Smooth muscle cell (in vitro differentiated cells): ENCODE results near the gene H6PD. TPM values are rescaled to one million over a fixed set of nuclear protein-coding genes. Genes with fewer than 3 reads are reported as not detected.
A peak's percentile ranks its signal among the peaks of the same experiment; 100 is the strongest.

ENCODE experiments used
- DNase-seq: peaks from one replicate; lab custom pipeline; 2025; ENCODE audit not compliant: unreplicated experiment; lab: John Stamatoyannopoulos, UW
- H2AFZ ChIP-seq: fragments of 200-600 bp; sonication (generic); 2 replicates; pipeline ENCODE4 v1.6.0; 2016; ENCODE audit warnings: antibody characterized with exemption, low read depth, mild to moderate bottlenecking
- H3F3A ChIP-seq: fragments of 200-600 bp; sonication (generic); 2 replicates; pipeline ENCODE4 v1.6.0; 2017; ENCODE audit warnings: antibody characterized with exemption, low read depth
- H3K27ac ChIP-seq: fragments of 200-600 bp; sonication (generic); 2 replicates; pipeline ENCODE4 v1.5.1; 2016; ENCODE audit warnings: low read depth, mild to moderate bottlenecking
- H3K27me3 ChIP-seq: fragments of 200-600 bp; sonication (generic); 2 replicates; pipeline ENCODE4 v1.6.1; 2016; ENCODE audit warnings: low read depth, mild to moderate bottlenecking
- H3K36me3 ChIP-seq: fragments of 200-600 bp; sonication (generic); 2 replicates; pipeline ENCODE4 v1.5.1; 2016; ENCODE audit warnings: low read depth
- H3K4me1 ChIP-seq: fragments of 200-600 bp; sonication (generic); 2 replicates; pipeline ENCODE4 v1.5.1; 2016; ENCODE audit warnings: low read depth
- H3K4me2 ChIP-seq: fragments of 200-600 bp; sonication (generic); 2 replicates; pipeline ENCODE4 v1.6.0; 2016; ENCODE audit warnings: mild to moderate bottlenecking
- H3K4me3 ChIP-seq: fragments of 200-600 bp; sonication (generic); 2 replicates; pipeline ENCODE4 v1.5.1; 2016; ENCODE audit warnings: mild to moderate bottlenecking
- H3K79me2 ChIP-seq: fragments of 200-600 bp; sonication (generic); 2 replicates; pipeline ENCODE4 v1.6.0; 2016; ENCODE audit warnings: low read depth, mild to moderate bottlenecking
- H3K9ac ChIP-seq: fragments of 200-600 bp; sonication (generic); 2 replicates; pipeline ENCODE4 v1.6.0; 2016; ENCODE audit warnings: low read depth
- H3K9me3 ChIP-seq: fragments of 200-600 bp; sonication (generic); replicated peaks from 2 replicates; pipeline ENCODE4 v1.5.1; 2016; ENCODE audit warnings: low read depth
- H4K20me1 ChIP-seq: fragments of 200-600 bp; sonication (generic); 2 replicates; pipeline ENCODE4 v1.6.0; 2016; ENCODE audit warnings: low read depth
- CTCF ChIP-seq: fragments of 200-600 bp; sonication (generic); IDR thresholded peaks from 2 replicates; pipeline ENCODE4 v1.5.1; 2017; ENCODE audit warnings: borderline replicate concordance, mild to moderate bottlenecking, antibody characterized with exemption; ENCODE audit not compliant: insufficient read depth, poor library complexity, severe bottlenecking
- WGBS: methylation state at CpG from one replicate; pipeline ENCODE4 v1.1.7; 2016; ENCODE audit warnings: low lambda C conversion rate; 5-methylcytosine and 5-hydroxymethylcytosine counted together
- polyA plus RNA-seq: library from polyadenylated mRNA; unstranded; fragments of >200 nt; fragmentation: Nextera tagmentation; extraction: Ambion mirVana; gene quantifications from 2 replicates; pipeline ENCODE4 v1.2.1, GENCODE V29; 2016
- total RNA-seq: library from RNA; depleted of rRNA; stranded (reverse); fragments of >200 nt; gene quantifications from 2 replicates; pipeline ENCODE4 v1.2.3, GENCODE V29; 2014

H6PD gene
- total and polyA plus RNA-seq, 2 experiments from 2014 or later: 15.1 to 15.3 TPM

DNA sequence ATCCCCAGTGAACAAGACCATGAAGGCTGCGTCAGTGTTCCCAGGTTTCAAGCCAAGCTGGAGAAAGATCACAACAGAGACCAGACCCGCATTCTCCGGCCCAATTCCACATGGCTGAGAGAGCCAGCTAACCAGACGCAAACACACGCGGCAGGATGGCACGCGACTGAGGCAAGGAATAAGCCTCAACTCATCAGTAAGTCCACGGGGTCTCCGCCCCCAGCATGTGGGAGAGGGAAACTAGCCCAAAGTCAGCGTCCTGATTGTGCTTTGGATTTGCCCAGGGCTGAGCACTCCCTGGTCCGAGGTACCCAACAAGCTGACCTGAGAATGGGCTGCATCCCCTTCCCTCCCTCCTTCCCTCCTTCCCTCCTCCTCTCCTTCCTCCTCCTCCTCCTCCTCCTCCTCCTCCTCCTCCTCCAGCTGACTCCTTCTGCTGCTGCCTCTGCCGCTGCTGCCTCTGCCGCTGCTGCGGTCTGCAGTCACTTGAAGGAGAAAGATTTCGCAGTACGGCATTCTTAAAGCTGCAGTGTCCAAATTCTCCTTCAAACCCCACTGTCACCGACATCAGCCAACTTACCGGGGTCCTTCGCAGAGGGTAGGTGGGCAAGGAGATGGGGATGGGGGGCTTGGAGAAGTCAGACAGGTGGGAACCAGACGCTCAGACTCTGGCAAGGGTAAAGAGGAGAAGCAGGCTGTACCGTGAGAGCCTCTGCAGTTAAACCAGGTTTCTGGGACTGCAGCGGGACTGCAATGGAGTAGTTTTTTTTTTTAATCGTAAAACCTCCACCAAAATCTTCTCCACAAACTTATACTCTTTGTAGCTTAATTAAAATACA is 33.0 kb upstream of the H6PD start:
- peak overlapping the region; percentile 55 for H3K4me3 ChIP-seq
- H3K27ac ChIP-seq: peak overlapping the region; percentile 25
- no peaks in the 10 kb centered on the region for H3K9me3 ChIP-seq
- DNase-seq: peak; percentile 52
- H2AFZ ChIP-seq: peak overlapping the region; percentile 82
- 7% methylated on average over 23 of the region's 24 CpGs for WGBS
- no peak for TF ChIP-seq CTCF
- H3K27me3 ChIP-seq: peaks cover 53% of the 10 kb centered on the region
- H3K36me3 ChIP-seq: no peaks in the 10 kb centered on the region
- peak overlapping the region; percentile 91 for H3K4me2 ChIP-seq
- H3K9ac ChIP-seq: peak overlapping the region; percentile 41
- peaks cover 5% of the 10 kb centered on the region for H3F3A ChIP-seq
- peaks cover 19% of the 10 kb centered on the region for H3K4me1 ChIP-seq
- H3K79me2 ChIP-seq: no peaks in the 10 kb centered on the region
- H4K20me1 ChIP-seq: no peaks in the 10 kb centered on the region

- no peak overlapping the region for H3K9ac ChIP-seq
These were observed 32.2 kb upstream of the H6PD start for GRCh38 chr1:9202240-9202870.

GRCh38 chr1:9203511-9203982 is 31.0 kb upstream of the H6PD start:
- Histone ChIP-seq H3K27me3 (peaks cover 40% of the 10 kb centered on the region), H2AFZ (no peak overlapping the region), H3K9me3 (no peaks in the 10 kb centered on the region), H3K4me2 (no peak overlapping the region), H3K27ac (no peak overlapping the region), H3K4me1 (peaks cover 19% of the 10 kb centered on the region), H3K4me3 (no peak overlapping the region), H3F3A (peaks cover 5% of the 10 kb centered on the region), H3K9ac (no peak overlapping the region), H4K20me1 (no peaks in the 10 kb centered on the region), H3K79me2 (no peaks in the 10 kb centered on the region), H3K36me3 (no peaks in the 10 kb centered on the region)
- WGBS: 93% methylated on average over 11 of the region's 11 CpGs
- DNase-seq: no peak
- no peak for TF ChIP-seq CTCF

More at GRCh38 chr1:9202240-9202870, 32.2 kb upstream of the H6PD start:
- peaks cover 19% of the 10 kb centered on the region for H3K4me1 ChIP-seq
- TF ChIP-seq CTCF: no peak
- H3K4me2 ChIP-seq: peak overlapping the region; percentile 91
- H3F3A ChIP-seq: peaks cover 5% of the 10 kb centered on the region
- H3K36me3 ChIP-seq: no peaks in the 10 kb centered on the region
- no peak overlapping the region for H3K27ac ChIP-seq
- DNase-seq: no peak
- no peaks in the 10 kb centered on the region for H3K9me3 ChIP-seq
- H3K27me3 ChIP-seq: peaks cover 52% of the 10 kb centered on the region
- H3K79me2 ChIP-seq: no peaks in the 10 kb centered on the region
- no peaks in the 10 kb centered on the region for H4K20me1 ChIP-seq
- H3K4me3 ChIP-seq: peak overlapping the region; percentile 55
- WGBS: 18% methylated on average over 15 of the region's 15 CpGs
- no peak overlapping the region for H2AFZ ChIP-seq
